Measurements from ENCODE around the gene TFDP2.

DNA sequence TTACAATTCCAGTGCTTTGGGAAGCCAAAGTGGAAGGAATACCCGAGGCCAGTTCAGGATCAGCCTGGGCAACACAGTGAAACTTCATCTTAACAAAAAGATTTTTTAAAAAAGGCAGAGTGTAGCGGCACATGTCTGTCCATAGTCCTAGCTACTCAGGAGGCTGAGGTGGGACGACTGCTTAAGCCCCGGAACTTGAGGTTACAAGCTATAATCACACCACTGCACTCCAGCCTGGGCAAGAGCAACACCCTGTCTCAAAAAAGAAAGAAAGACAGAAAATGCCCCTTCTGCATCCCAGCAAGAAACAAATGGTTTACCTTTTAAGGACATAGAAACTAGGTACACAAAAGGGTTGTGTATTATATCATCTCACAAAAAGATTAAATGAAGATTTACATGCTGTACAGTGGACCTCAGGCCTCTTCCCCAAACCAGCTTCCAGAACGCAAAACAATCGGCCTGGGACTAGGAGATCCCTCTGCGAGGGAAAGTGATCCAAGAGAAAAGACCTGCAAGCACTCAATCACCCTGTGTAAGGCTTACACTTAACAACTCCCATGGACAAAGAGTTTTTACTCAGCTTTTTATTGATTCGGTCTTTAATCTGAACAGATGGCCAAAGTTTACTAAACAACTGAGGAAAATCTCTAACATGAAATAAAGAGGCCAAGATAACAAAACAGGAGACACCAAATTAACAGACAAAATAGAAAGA lies 21.2 kb downstream of the TFDP2 start:
- TF ChIP-seq, protein P1, sequence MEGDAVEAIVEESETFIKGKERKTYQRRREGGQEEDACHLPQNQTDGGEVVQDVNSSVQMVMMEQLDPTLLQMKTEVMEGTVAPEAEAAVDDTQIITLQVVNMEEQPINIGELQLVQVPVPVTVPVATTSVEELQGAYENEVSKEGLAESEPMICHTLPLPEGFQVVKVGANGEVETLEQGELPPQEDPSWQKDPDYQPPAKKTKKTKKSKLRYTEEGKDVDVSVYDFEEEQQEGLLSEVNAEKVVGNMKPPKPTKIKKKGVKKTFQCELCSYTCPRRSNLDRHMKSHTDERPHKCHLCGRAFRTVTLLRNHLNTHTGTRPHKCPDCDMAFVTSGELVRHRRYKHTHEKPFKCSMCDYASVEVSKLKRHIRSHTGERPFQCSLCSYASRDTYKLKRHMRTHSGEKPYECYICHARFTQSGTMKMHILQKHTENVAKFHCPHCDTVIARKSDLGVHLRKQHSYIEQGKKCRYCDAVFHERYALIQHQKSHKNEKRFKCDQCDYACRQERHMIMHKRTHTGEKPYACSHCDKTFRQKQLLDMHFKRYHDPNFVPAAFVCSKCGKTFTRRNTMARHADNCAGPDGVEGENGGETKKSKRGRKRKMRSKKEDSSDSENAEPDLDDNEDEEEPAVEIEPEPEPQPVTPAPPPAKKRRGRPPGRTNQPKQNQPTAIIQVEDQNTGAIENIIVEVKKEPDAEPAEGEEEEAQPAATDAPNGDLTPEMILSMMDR (IDR thresholded peaks at IDR 0.05; ENCODE audit: low read depth, low read length, poor library complexity, severe bottlenecking) = no peak
- TF ChIP-seq EZH2phosphoT487 (IDR thresholded peaks at IDR 0.05; ENCODE audit: borderline replicate concordance, low read length) = no peak

Data from DOHH2 (cell line).